GM18861 (cell line): Measurements from ENCODE around the gene CCDC61.

Source experiments
- ATAC-seq: cut with Tn5 transposase; IDR thresholded peaks from one replicate; pipeline ENCODE4 v1.9.1; 2021; ENCODE audit not compliant: unreplicated experiment

CCDC61 gene

DNA sequence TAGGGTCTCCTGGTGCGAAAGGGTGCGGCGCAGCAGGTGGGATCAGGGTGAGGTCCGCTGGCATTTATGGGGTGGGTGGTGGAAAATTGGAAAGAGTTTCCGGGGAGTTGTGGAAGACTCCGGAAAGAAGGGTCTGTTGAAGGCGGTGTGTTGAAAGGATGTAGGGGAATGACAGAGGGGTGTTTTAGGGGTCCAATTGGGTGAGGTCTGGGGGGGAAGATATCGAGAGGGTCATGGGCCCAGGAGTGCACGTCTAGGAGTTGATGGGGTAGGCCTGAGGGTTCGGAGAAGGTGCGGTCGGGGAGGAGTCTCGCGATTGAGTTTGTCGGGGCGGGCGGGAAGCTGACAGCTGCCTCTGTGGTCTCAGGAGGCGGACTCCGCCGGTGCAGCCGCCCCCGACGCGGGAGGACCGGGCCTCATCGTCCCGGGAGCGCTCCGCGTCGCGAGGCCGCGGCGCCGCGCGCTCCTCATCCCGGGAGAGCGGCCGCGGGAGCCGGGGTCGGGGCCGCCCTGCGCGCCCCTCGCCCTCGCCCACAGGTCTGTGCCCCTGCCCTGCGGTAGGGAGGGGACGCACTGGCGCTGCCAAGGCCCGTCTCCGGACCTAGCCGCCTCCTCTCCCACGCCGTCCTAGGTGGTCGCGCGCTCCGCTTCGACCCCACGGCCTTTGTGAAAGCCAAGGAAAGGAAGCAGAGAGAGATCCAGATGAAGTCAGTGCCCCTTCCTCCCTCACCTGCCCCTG is 20.6 kb downstream of the CCDC61 start:
- no peak for ATAC-seq

DNA sequence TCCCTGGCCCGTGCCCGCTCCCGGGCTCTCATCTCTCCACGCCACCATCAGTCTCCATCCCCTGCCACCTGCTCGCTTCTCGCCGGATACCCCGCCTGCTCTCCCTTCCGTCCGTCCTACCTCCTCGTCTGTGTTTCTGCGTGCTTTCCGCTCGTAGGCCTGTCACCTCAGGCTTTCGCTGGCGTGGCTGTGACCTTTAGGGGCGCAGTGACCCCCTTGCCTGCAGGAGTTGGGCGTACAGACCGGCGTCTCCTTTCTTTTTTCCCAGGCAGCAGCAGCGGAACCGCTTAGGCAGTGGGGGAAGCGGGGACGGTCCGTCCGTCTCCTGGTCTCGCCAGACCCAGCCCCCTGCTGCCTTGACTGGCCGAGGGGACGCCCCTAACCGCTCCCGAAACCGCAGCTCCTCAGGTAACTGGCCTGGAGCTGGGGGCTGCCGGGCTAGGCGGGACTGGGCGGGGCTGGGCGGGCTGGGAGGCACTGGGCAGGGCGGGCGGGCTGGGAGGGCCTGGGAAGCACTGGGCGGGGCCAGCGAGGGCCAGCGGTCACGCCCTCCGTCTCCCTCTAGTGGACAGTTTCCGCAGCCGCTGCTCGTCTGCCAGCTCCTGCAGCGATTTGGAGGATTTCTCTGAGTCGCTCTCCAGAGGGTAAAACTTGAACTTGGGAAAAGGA is 21.3 kb downstream of the CCDC61 start:
- ATAC-seq, result no peak

DNA sequence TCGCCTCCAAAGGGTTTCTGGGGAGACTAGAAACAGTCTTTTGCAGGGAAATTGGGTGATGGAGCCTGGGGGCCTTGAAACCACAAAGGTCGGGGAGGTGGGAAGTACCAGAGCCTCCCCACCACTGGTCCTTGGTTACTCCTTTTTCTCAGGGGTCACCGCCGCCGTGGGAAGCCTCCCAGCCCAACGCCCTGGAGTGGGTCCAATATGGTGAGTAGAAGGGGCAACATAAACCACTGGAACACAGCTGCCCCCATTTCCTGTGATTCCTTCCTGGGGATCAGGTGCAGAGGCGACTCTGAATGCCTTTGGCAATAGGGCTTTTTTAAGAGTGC is 21.8 kb downstream of the CCDC61 start:
- ATAC-seq, result no peak

DNA sequence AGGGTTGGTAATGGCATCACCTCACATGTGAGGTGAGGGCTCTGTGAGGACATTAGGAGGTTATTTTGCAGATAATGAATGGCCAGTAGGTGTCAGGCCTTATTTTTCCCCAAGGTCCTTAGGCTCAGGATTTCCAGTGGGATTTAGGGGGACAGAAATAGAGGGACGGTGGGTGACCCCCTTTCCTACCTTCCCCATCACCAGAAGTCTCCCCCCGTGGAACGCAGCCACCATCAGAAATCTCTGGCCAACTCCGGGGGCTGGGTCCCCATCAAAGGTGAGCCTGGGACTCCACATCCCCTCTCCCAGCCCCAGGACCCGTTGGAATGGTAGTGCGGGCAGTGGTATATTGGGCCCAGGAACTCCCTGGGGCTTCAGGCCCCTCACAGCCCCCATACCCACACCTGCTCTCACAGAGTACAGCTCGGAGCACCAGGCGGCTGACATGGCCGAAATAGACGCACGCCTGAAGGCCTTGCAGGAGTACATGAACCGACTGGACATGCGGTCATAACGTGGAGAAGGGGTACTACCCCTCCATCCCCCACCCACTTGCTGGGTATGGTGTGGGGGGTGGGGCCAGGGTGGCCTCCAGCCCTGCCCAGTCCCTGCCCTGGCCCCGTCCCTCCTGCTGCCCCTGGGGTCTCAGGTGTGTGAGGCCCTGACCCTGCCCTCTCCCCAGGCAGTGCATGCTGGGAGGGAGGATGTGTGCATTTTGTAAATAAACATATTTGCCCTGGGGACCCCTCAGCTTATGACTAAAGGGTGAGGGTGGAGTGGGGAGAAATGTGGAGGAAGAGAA is 22.8 kb downstream of the CCDC61 start:
- ATAC-seq, result no peak

DNA sequence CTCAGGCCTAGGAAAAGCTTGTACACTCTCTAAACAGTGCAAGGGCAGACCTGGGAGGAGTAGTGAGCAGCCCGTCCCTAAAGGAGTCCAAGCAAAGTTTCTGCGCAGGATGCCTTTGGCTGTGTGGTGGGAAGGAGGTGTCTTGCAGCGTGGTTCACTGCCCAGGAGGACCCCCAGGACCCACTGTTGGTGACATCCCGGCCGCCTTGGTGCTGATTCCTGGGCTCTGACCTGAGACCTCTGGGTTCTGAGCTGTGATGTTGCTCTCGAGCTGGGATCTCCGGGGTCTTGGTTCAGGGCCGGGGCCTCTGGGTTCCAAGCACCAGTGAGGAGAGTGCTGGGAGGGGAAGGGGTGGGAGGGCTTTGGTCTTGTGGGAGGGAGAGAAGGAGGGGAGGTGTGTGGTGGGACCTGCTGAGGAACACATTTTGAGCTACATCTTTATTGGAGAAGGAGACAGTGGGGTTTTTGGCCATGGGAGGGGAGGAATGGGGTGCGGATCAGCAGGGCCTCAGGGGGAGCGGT is 23.5 kb downstream of the CCDC61 start:
- no peak for ATAC-seq

DNA sequence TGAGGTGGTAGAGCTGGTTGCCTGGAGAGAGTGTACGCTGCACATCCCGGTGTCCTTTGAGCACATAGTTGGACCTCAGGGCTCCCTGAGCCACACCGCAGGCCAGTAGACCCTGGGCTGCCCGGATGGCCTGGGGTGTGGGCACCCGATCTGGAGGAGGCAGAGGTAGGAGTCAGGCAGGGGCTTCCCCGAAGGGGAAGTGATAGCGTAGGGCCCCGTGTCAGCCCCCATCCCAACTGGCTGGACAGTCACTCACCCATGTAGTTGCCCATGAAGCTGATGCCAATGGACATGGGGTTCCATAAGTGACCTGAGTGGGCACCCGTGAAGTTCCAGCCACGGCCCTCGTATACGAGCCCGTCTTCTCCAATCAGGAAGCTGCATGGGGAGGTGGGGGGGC is 24.0 kb downstream of the CCDC61 start:
- ATAC-seq, result no peak

DNA sequence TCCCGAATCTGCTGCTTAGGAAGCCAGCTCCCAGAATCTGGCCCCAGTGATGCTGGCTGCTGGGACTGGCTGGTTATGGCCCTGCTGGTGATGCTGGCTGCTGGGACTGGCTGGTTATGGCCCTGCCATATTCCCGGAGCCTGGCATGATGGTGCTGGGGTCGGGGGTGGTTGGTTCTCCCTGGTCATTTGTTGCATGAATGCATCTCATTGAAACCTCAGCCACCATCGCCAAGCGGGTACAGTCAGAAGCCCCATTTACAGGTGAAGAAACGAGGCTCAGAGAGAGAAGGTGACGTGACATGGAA is 25.5 kb downstream of the CCDC61 start:
- ATAC-seq, result no peak

DNA sequence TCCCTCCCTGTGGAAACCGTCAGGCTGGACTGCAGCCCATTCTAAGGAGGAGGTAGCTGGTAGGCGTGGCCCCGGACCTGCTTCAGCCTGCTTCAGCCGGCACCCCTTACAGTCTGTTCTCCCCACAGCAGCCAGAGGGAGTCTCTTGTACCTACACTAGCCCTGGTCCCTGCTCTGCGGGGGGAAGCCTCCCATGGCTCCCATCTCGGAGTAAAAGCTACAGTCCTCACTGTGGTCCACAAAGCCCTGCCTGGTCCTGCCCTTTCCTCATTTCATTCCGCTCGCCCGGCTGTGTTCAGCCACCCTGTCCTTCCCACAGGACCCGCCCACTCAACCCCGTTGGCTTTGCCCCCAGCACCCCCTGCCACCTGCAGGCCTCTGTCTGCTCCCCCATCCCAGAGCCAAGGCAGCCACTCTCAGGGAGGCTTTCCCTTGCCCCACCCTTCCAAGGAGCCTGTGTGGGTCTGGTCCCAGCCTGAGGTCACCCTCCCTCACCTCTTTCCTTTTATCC is 26.3 kb downstream of the CCDC61 start:
- ATAC-seq, result no peak

DNA sequence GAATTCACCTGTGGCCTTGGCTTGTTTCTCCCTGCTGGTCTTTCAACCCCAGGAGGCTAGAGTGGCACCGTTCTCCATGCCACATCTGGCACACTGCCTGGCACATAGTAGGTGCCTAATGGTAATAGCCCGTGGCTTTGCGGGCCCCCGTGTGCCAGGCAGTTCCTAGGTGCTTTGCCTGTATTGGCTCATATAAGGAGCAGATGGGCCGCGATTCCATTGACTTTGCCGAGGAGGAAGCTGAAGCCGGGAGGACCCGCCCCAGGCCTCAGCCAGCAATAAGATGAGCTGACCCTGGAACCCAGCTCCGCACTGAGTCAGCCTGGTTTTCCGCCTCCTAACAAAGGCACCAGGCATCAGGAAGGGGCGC is 26.8 kb downstream of the CCDC61 start:
- ATAC-seq, result no peak

DNA sequence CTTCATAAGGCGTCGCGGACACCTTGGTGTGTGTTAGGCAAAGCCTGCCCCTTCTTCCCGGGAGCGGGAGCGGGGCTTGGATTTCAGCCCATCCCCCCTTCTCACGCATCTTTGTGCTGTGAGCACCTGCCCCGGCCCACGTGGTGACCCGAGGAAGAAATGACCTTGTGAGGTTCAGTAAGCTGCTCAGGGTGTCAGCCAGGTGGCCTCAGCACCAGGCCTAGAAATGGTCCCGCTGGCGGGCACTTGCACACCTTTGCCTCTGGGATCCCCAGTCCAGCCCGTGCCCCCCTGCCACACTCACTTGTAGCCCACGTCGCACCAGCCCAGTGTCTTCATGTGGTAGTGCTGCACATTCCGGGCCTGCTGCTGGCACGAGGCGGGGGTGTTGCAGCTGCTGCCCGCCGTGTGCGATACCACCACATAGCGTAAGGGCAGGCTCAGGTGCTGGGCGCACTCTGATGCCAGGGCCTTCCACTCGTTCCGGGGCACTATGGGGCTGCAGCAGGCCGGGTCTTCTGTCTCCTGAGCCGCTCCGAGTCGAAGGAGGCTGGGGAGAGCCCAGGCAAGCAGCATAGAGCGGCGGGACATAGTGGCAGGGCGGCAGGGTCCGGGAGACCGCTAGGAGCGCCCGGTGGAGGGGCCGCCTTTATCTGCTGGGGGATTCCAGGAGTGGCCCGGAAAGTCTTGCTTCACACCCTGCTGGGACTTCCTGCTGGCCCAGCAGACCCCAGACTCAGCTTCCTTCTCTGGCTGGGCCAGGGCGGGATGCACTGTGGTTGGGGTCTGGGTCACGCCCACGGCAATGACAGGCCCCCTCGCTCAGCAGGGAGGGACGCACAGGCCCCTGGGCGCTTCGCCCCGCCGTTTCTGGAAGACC is 27.4 kb downstream of the CCDC61 start, which contains the start of gene PGLYRP1:
Gene PGLYRP1 (minus strand): TSS at position 623 of the 880 bp plus-strand sequence. CDS start 32 bp downstream, at position 591.
- no peak for ATAC-seq

DNA sequence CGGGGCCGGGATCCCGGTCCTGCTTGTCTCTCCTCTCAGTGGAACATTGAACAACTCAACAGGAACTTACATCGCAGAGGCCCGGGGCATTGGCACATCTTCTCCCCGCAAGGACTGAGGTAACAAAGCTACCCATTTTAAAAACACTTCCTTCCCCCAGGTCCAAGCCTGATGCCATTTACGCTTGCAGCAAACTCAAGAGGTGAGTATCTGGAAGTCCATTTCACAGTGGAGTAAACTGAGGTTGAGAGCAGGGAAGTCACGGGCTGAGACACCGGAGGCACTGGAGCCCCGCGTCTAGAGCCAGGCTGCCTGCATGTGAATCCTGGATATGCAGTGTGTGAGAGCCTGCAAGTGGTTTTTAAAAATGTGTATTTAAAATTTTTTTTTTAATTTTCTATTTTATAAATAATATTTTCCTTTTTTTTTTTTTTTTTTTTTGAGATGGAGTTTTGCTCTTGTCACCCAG is 28.1 kb downstream of the CCDC61 start:
- ATAC-seq, result no peak

DNA sequence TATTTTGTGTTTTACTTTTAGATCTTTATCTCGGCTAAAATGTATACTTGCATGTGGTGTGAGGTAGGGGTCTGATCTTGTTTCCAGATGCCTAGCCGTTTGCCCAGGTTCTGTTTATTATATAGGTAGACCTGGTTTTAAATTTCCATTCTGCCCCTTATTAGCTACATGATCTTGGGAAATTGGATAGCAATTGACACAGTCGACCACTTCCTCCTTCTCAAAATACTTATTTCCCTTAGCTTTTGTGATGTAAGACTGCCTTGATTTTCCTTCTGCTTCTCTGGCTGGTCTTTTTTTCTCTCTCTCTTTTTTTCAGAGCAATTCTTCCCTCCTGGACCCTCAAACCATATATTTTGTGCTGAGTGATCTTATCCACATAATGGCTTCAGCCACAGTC is 30.6 kb downstream of the CCDC61 start:
- ATAC-seq, result no peak

DNA sequence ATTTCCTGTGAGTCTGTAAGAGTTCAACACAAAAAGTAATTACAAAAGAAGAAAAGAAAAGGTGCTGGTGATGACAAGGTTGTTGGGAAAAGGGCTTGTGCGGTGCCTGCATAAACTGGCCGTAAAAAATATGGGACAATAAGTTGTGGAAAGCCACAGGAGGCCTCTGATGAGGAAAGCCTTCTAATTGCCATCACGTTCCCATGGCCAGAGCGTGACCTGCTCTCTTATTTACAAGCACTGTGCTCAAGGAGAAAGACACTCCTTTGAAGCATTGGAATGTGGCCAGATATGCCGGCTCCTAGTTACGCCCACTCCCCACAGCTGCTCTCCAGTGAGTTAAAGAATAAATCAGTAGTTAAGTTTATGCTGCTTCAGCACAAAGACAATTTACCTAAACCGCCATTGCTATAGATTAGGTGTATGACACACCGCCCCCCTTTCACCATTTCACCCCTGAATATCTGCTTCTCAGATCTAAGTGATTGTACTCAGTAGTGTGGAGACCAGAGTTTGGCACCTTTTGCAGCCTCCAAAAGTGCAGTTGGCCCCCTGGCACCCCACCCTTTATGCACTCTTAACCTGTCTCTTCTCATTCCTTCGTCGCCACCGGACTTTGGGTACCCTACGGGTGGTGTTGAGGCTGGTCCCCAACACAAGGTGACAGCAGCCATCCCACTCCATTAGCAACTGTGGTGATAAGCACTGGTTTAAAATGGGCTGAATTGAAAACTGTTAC is 35.7 kb downstream of the CCDC61 start:
- ATAC-seq, result no peak

DNA sequence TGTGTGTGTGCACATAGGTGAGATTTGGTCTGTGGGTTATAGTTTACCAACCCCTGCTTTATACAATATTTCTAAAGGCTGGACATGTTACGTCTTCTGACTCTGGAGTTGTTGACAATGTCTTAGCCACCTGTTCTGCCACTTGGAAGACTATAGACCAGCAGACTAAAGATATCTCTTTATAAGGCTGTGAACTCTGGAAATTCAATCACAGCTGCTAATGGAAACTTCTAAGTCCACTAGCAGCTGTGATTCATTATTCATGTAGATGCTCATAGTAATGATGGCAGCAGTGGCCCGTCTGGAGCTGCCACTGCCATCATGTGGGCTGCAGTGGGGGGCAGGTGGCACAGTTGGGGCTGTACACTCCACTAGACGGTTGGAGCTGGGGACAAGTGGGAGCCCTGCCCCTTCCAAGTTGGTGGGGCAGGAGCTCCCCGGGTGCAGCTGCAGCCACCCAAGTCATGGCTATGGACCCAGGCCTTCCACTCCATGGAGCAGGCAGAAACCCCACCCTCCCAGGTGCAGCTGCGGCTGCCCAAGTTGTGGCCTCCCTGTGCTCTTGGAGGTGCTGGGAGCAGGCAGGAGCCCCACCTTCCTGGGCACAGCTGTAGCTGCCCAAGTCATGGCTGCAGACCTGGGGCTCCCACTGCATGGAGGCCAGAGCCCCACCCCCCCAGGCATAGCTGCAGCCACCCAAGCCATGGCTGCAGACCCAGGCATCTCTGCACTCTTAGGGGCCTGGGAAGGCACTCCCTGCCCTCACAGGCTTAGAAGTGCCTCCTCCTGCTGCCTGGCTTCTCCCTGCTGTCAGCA is 36.7 kb downstream of the CCDC61 start:
- ATAC-seq, result no peak

DNA sequence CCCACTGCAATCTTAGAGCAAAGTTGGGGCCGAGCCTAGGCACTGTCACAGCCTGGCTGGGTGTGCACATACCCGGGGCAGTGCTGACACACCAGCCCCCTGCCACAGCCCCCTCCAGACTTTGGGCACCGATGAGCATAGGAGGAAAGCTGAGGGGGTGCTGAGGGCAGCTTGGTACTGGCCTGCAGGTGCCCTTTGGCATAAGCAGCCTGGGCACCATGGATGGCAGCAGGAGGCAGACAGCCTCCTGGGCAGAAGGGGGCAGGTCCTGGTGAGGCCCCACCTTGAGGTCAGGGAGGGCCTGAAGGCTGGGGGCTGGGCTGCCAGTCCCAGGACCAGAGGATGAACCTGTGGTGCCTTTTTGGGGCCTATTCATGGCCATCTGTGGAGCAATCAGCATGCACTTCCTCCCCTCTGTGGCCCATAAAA is 37.3 kb downstream of the CCDC61 start:
- no peak for ATAC-seq

DNA sequence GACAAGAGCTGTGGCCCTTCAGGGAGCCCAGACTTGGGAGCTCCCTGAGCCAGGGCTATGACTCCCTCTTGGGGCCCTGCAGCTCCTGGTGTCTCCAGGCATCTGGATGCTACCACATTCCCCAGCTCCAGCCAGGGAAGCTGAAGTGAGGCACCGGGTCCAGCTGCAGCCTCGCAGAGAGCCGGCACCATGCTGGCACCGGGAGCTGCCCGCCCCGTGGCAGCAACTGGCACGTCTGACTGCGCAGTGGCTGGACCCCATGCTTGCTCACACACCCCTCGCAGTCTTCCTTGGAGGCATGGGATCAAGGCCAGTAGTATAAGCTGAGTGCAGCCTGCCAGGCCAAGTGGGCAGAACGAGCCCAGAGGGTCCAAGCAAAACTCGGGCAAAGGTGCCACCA is 38.1 kb downstream of the CCDC61 start:
- ATAC-seq, result no peak

DNA sequence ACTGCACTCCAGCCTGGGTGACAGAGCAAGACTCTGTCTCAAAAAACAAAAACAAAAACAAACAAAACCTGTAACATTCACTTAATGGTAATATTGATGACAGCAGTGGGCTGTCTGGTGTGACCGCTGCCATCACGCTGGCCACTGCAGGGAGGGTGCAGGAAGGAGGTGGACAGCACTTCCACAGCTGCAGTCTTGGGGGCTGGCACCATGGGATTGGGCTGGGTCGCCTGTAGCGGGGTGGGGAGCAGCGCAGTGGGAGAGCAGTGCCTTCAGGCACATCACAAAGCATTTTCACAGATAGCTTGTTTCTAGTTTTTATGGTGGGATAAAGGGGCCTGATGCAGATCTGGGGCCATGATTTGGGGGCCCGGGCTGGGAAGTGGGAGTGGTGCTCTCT is 40.3 kb downstream of the CCDC61 start:
- no peak for ATAC-seq

DNA sequence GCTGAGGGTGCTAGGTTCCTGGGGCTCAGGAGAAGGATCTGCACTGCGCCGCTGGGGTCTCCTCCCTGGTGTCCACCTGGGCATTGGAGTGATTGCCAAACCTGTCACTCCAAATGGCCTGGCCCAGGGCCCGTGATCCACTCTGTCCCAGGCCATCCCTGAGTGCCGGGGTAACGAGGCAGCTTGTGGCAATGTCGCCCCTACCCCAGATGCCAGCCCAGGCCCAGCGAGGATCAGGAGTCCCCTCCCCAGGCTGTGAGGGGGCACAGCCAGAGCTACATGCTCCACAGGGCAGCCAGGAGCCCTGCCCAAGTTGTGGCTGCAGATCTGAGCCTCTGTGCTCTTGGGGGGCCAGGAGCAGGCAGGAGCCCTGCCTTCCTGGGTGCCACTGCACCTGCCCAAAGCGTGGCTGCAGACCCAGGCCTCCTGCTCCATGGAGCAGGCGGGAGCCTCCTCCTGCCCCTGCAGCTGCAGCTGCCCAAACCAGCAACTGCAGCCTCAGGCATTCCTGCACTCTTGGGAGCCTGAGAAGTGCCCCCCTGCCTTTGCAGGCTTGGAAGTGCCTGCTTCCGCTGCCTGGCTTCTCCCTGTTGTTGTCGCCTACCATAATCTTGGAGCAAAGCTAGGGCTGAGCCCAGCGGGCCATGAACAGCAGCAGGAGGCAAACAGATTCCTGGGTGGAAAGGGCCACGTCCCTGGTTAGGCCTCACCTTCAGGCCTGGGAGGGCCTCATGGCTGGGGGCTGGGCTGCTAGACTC is 40.9 kb downstream of the CCDC61 start:
- no peak for ATAC-seq
